ENCODE measurements around the gene TEX54. TPM values are rescaled to one million over a fixed set of nuclear protein-coding genes. Genes with fewer than 3 reads are reported as not detected.
A peak's percentile ranks its signal among the peaks of the same experiment; 100 is the strongest.
"Not testable (repeated sequence)": the region's sequence is repeated elsewhere in the genome, so short reads cannot be mapped to it uniquely, and the experiment has no call there.

The TEX54 gene
- total RNA-seq, 4 donors from 2014 or later: not detected

- intact Hi-C loops (cut with DNase I): no loop called here
- TF ChIP-seq CTCF (IDR thresholded peaks at IDR 0.05): peak in 1 of 6 experiments; percentile 20
- peak in 3 of 4 donors; percentile 41 to 94 (median 73) for TF ChIP-seq POLR2A (IDR thresholded peaks at IDR 0.05)
- WGBS, 2 donors: 0 to 1% methylated on average over 23 to 39 of the region's 62 CpGs
Measured at GRCh38 chr11:62839050-62839945, 6.7 kb upstream of the TEX54 start, which contains the start of gene WDR74. Gene WDR74, minus strand, starts transcription at chr11:62839590. Its CDS starts 20 bp downstream, at chr11:62839570.

GRCh38 chr11:62835336-62835735 is 2.7 kb upstream of the TEX54 start:
- DNase-seq: no peak
- intact Hi-C loops (cut with DNase I): no loop called here
- Histone ChIP-seq H3K36me3 (peaks cover 0 to 34% (median 21%) of the 10 kb centered on the region in 3 donors), H3K9me3 (no peaks in the 10 kb centered on the region), H3K27me3 (no peaks in the 10 kb centered on the region), H3K27ac (no peak overlapping the region), H3K4me1 (peaks cover 26 to 57% (median 33%) of the 10 kb centered on the region in 3 donors), H3K4me3 (no peak overlapping the region)
- TF ChIP-seq CTCF (IDR thresholded peaks at IDR 0.05): no peak
- 81 to 84% methylated on average over 6 to 8 of the region's 8 CpGs for WGBS, 2 donors

More at GRCh38 chr11:62839050-62839945, 6.7 kb upstream of the TEX54 start, which contains the start of gene WDR74:
- Histone ChIP-seq H3K27me3 (no peaks in the 10 kb centered on the region), H3K4me3 (peak within 1 kb of the TSS; percentile 82 to 93 (median 89)), H3K36me3 (peaks cover 0 to 24% (median 17%) of the 10 kb centered on the region in 3 donors), H3K4me1 (peaks cover 17 to 58% (median 23%) of the 10 kb centered on the region in 3 donors), H3K9me3 (no peaks in the 10 kb centered on the region), H3K27ac (peak within 1 kb of the TSS; percentile 95 to 99 (median 98))
- DNase-seq: peak; percentile 57

- Histone ChIP-seq H3K36me3 (peaks cover 7 to 65% (median 30%) of the 10 kb centered on the region in 3 donors), H3K27ac (peak within 1 kb of the TSS; percentile 93 to 100 (median 98)), H3K27me3 (no peaks in the 10 kb centered on the region), H3K4me3 (peak within 1 kb of the TSS; percentile 65 to 90 (median 81)), H3K9me3 (no peaks in the 10 kb centered on the region), H3K4me1 (peaks cover 17 to 58% (median 37%) of the 10 kb centered on the region in 3 donors)
- DNase-seq: peak; percentile 96
- TF ChIP-seq CTCF (IDR thresholded peaks at IDR 0.05) (peak in 1 of 6 experiments; percentile 2), POLR2A (IDR thresholded peaks at IDR 0.05) (peak in 3 of 4 donors; percentile 59 to 92 (median 87))
- intact Hi-C loops (cut with DNase I): no loop called here
- WGBS, 2 donors: 0% methylated on average over 7 to 11 of the region's 65 CpGs
Measured at GRCh38 chr11:62831520-62832335, 913 bp downstream of the TEX54 start, which contains the start of gene STX5. Gene STX5, minus strand, starts transcription at chr11:62832051. Its CDS starts 808 bp downstream, at chr11:62831243.

- no peak for DNase-seq
- peaks cover 17 to 56% (median 37%) of the 10 kb centered on the region in 3 donors for H3K4me1 ChIP-seq
- no peaks in the 10 kb centered on the region for H3K9me3 ChIP-seq
- peaks cover 7 to 65% (median 32%) of the 10 kb centered on the region in 3 donors for H3K36me3 ChIP-seq
- WGBS, 2 donors: 0 to 1% methylated on average over 9 to 12 of the region's 33 CpGs
- H3K27ac ChIP-seq: peak overlapping the region; percentile 93 to 100 (median 98)
- intact Hi-C loops (cut with DNase I): no loop called here
- H3K4me3 ChIP-seq: peak overlapping the region; percentile 65 to 90 (median 81)
- no peaks in the 10 kb centered on the region for H3K27me3 ChIP-seq
- no peak for TF ChIP-seq CTCF (IDR thresholded peaks at IDR 0.05)
- no peak for TF ChIP-seq POLR2A (IDR thresholded peaks at IDR 0.05)
Measured at GRCh38 chr11:62830904-62831519, 1.6 kb downstream of the TEX54 start.

DNA sequence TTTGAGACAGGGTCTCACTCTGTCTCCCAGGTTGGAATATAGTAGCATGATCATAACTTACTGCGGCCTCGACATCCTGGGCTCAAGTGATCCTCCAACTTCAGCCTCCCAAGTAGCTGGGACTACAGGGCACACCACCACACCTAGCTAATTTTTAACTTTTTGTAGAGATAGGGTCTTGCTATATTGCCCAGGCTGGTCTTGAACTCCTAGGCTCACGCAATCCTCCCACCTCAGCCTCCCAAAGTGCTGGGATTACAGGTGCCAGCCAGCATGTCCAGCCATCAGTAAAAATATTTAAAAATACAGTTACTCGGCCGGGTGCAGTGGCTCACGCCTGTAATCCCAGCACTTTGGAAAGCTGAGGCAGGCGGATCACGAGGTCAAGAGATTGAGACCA is 4.5 kb downstream of the TEX54 start:
- peaks cover 20 to 67% (median 45%) of the 10 kb centered on the region in 3 donors for H3K36me3 ChIP-seq
- intact Hi-C loops (cut with DNase I); H3K4me3 ChIP-seq; H3K27me3 ChIP-seq; DNase-seq; H3K9me3 ChIP-seq; H3K27ac ChIP-seq: not testable (repeated sequence)
- 88 to 98% methylated on average over 5 to 7 of the region's 8 CpGs for WGBS, 2 donors
- H3K4me1 ChIP-seq: peaks cover 10 to 38% (median 29%) of the 10 kb centered on the region in 3 donors

Data from esophagus squamous epithelium (tissue), 5 donors.